Adrenal gland (tissue), 12 donors: ENCODE measurements around the gene FCHSD2. TPM values are rescaled to one million over a fixed set of nuclear protein-coding genes. Genes with fewer than 3 reads are reported as not detected.

Experiments
- DNase-seq, 7 donors: peaks; one replicate each; pipeline ENCODE4 v3.0.0-alpha.2; 2019 to 2020
- H3K27ac ChIP-seq, 5 donors: fragments of 200-600 bp; sonication (generic) in 4 of 5; 1 replicate in 3 of 5; 2 replicates in 2 of 5; pipeline versions ENCODE4 v1.5.1 to v1.8.0; 2016 to 2020; ENCODE audit warnings: mild to moderate bottlenecking in 1 of 5
- H3K27me3 ChIP-seq: fragments of 200-600 bp; 2 replicates; pipeline ENCODE4 v1.8.0; 2021
- H3K36me3 ChIP-seq, 2 donors: fragments of 200-600 bp; replicated peaks in 1 of 2; 1 replicate in 1 of 2; 2 replicates in 1 of 2; pipeline versions ENCODE4 v1.5.1 to v1.8.0; 2018 to 2022
- H3K4me1 ChIP-seq, 2 donors: fragments of 200-600 bp; replicated peaks in 1 of 2; 1 replicate in 1 of 2; 2 replicates in 1 of 2; pipeline versions ENCODE4 v1.5.1 to v1.8.0; 2018 to 2021
- H3K4me3 ChIP-seq, 4 donors: fragments of 200-600 bp; sonication (generic) in 3 of 4; one replicate each; pipeline ENCODE4 v1.5.1; 2016 to 2018
- H3K9me3 ChIP-seq, 3 donors: fragments of 200-600 bp; sonication (generic) in 1 of 3; replicated peaks in 1 of 3; 1 replicate in 2 of 3; 2 replicates in 1 of 3; pipeline versions ENCODE4 v1.5.1 to v1.8.0; 2016 to 2021
- POLR2A ChIP-seq, 2 donors: fragments of 450-650 bp; IDR thresholded peaks; one replicate each; pipeline ENCODE4 v1.6.1; 2017; ENCODE audit warnings: antibody characterized with exemption in 2 of 2, mild to moderate bottlenecking in 2 of 2, moderate library complexity in 1 of 2
- WGBS, 4 donors: extraction: QIAGEN DNeasy Blood & Tissue Kit in 2 of 4; methylation state at CpG; one replicate each; pipeline versions ENCODE4 v1.1.5 to v1.1.7; 2013 to 2017; 5-methylcytosine and 5-hydroxymethylcytosine counted together
- intact Hi-C, 2 donors: fragments of 100-400 bp; cut with DNase I; formaldehyde crosslinking; loops; one replicate each; pipeline versions ENCODE4 v1.14.1 to v1.15.0; 2022 to 2023
- polyA plus RNA-seq, 3 donors: library from polyadenylated mRNA; stranded (reverse); fragments of 200-250 nt in 2 of 3; fragments of 350-450 nt in 1 of 3; fragmentation: Illumina TruSeq in 1 of 3; extraction: RNeasy Lipid Tissue Mini Kit (QIAGEN cat#74804) in 1 of 3; gene quantifications; one replicate each; pipeline ENCODE4 v1.2.3, GENCODE V29; 2013 to 2014
- total RNA-seq, 9 donors: library from RNA; depleted of rRNA in 4 of 9; stranded (reverse); fragments of >200 nt in 4 of 9; fragments of 120-200 nt in 1 of 9; fragmentation: NEBNext Ultra II Directional in 1 of 9; extraction: Animal tissue kit (Norgen Biotek cat#: 25700) in 1 of 9; gene quantifications; one replicate each; pipeline versions ENCODE4 v1.1.0 to v1.2.4, GENCODE V29; 2013 to 2023
- TF ChIP-seq, protein P1 (sequence below), 6 experiments: fragments of 450-650 bp in 4 of 6; fragments of 200-600 bp in 2 of 6; sonication (generic) in 1 of 6; IDR thresholded peaks; 1 replicate in 5 of 6; 2 replicates in 1 of 6; pipeline versions ENCODE4 v1.5.1 to v1.8.0; 2016 to 2021; ENCODE audit warnings: antibody characterized with exemption in 6 of 6, mild to moderate bottlenecking in 2 of 6, moderate library complexity in 1 of 6
- donor health status: healthy with polysubstance abuse.
- donor health status: Bipolar disorder and iron deficiency.
- donor health status: DM: yes; HTN: yes; CAD: no.
- donor health status: DM: no; HTN: no; CAD: no.
- donor health status: DM: no; HTN: no; CAD: no.
- donor health status: DM: yes; HTN: yes; CAD: no.

Gene FCHSD2
- total and polyA plus RNA-seq, 12 donors: 14.6 to 67.2 (median 32.7) TPM

DNA sequence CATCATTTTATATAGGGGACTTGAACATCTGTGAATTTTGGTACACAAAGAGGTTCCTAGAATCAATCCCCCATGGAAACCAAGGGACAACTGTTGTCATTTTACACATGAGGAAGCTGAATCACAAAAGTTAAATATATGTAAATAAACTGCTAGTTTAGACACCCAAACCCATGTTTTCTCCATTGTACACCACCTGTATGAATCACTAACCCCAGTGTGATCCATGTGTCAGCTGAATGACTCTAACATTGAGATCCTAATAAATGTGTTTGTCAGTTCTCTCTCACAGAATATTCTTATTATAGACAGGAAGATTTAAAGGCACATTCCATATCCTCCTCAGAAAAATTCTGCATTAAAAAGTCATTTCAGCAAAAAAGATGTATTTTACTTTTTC is 244.6 kb downstream of the FCHSD2 start:
- H3K4me3 ChIP-seq: no peak overlapping the region
- H3K9me3 ChIP-seq: no peaks in the 10 kb centered on the region
- intact Hi-C loops: no loop called here
- no peaks in the 10 kb centered on the region for H3K4me1 ChIP-seq
- DNase-seq: no peak
- H3K36me3 ChIP-seq: peaks cover 0 to 9% of the 10 kb centered on the region in 2 donors
- TF ChIP-seq, protein P1, sequence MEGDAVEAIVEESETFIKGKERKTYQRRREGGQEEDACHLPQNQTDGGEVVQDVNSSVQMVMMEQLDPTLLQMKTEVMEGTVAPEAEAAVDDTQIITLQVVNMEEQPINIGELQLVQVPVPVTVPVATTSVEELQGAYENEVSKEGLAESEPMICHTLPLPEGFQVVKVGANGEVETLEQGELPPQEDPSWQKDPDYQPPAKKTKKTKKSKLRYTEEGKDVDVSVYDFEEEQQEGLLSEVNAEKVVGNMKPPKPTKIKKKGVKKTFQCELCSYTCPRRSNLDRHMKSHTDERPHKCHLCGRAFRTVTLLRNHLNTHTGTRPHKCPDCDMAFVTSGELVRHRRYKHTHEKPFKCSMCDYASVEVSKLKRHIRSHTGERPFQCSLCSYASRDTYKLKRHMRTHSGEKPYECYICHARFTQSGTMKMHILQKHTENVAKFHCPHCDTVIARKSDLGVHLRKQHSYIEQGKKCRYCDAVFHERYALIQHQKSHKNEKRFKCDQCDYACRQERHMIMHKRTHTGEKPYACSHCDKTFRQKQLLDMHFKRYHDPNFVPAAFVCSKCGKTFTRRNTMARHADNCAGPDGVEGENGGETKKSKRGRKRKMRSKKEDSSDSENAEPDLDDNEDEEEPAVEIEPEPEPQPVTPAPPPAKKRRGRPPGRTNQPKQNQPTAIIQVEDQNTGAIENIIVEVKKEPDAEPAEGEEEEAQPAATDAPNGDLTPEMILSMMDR (IDR thresholded peaks at IDR 0.05): no peak
- TF ChIP-seq POLR2A (IDR thresholded peaks at IDR 0.05): no peak
- no peak overlapping the region for H3K27ac ChIP-seq
- no peaks in the 10 kb centered on the region for H3K27me3 ChIP-seq

DNA sequence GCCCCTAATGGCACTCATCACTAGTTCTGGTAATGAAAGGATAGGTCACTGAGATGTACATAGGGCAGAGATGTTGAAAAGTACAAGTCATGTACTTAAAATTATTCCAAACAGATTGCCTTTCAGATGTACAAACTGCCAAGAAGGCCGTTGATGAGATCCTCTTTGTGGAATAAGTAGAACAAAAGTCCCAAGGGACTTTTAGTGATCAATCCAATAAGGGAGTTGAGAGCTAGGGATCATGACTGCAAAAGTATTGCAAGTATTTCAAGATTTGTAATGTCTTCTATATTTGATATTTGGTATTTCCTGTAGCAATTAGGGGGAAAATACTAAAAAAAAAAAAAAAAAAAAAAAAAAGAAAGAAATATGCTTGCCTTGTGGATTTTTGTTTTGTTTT is 245.7 kb downstream of the FCHSD2 start:
- Histone ChIP-seq H3K4me3 (no peak overlapping the region), H3K9me3 (no peaks in the 10 kb centered on the region), H3K36me3 (peaks cover 0 to 9% of the 10 kb centered on the region in 2 donors), H3K4me1 (no peaks in the 10 kb centered on the region), H3K27ac (peak overlapping the region in 1 of 5 donors; percentile 4), H3K27me3 (no peaks in the 10 kb centered on the region)
- TF ChIP-seq, protein P1 (IDR thresholded peaks at IDR 0.05): no peak
- TF ChIP-seq POLR2A (IDR thresholded peaks at IDR 0.05): no peak
- WGBS, 4 donors: 70 to 83% (median 76%) methylated on average over 1 of the region's 1 CpG
- no peak for DNase-seq
- intact Hi-C loops: no loop called here

DNA sequence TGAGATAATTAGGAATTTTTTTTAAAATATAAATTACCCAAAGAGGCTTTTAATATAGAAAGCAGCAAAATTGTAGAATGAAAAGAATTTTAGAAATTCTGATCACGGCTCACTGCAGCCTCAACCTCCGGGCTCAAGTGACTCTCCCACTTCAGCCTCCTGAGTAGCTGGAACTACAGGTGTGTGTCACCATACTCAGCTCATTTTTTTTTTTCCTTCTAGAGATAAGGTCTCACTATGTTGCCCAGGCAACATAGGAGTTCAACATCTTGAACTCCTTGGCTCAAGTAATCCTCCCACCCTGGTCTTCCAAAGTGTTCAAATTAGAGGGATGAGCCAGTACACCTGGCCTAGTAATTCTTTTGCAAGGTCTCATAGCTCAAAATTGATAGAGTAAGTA is 251.2 kb downstream of the FCHSD2 start:
- DNase-seq: no peak
- H3K4me1 ChIP-seq: no peaks in the 10 kb centered on the region
- H3K36me3 ChIP-seq: peaks cover 0 to 27% of the 10 kb centered on the region in 2 donors
- intact Hi-C loops: no loop called here
- no peaks in the 10 kb centered on the region for H3K9me3 ChIP-seq
- no peak overlapping the region for H3K27ac ChIP-seq
- H3K4me3 ChIP-seq: no peak overlapping the region
- TF ChIP-seq, protein P1 (IDR thresholded peaks at IDR 0.05): no peak
- WGBS, 4 donors: 92 to 100% (median 97%) methylated on average over 2 of the region's 2 CpGs
- H3K27me3 ChIP-seq: no peaks in the 10 kb centered on the region

DNA sequence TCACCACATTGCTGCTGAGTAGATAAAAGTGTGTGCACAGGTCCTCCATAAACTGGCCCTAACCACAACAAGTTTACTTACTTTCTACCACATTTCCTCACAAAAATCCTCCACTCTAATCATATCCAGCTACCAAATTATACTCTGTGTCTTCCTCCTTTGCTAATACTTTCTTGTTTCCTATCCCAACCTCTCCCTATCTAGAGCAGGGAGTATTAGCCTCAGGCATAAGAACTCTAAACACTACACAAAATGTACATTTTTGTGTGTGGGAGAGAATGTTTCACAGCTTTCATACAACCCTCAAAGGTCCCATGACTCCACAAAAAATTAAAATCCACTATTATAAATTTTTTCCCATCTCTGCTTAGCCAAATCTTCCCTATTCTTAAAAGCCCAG is 255.5 kb downstream of the FCHSD2 start:
- no peak overlapping the region for H3K27ac ChIP-seq
- no peak for TF ChIP-seq POLR2A (IDR thresholded peaks at IDR 0.05)
- TF ChIP-seq, protein P1 (IDR thresholded peaks at IDR 0.05): no peak
- intact Hi-C loops: no loop called here
- no peaks in the 10 kb centered on the region for H3K4me1 ChIP-seq
- no peaks in the 10 kb centered on the region for H3K27me3 ChIP-seq
- no peaks in the 10 kb centered on the region for H3K9me3 ChIP-seq
- no peak for DNase-seq
- H3K36me3 ChIP-seq: peaks cover 0 to 33% of the 10 kb centered on the region in 2 donors
- H3K4me3 ChIP-seq: no peak overlapping the region
